ENCODE results near the gene CD22.

Gene CD22

DNA sequence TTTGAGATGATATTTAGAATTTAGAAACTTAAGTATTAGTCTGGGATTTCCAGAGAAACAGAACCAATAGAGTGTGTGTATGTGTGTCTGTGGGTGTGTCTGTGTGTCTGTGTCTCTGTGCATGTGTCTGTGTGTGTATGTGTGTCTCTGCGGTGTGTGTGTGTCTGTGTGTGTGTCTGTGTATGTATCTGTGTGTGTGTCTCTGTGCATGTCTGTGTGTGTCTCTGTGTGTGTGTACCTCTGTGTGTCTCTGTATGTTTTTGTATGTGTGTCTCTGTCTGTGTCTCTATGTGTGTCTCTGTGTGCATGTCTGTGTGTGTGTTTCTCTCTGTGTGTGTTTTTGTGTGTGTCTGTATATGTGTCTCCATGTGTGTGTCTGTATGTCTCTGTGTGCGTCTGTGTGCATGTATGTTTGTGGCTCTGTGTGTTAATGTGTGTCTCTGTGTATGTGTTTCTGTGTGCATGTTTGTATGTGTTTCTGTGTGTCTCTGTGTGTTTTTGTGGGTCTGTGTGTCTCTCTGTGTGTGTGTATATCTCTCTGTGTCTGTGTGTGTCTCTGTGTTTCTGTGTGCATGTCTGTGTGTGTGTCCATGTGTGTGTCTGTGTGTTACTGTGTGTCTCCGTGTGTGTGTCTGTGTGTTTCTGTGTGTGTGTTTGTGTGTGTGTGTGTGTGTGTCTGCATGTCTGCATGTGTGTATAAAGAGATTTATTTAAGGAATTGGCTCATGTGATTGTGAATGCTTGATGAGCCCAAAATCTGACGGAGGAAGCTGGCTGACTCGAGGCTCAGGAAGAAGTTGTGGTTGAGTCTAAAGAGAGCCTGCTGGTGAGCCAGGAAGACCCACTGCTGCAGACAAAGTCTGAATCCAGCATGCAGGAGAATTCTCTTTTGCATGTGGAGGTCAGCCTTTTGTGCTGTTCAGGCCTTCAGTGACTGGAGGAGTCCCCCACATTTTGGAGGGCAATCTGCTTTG lies 64.0 kb downstream of the CD22 start:
- no peak for DNase-seq

DNA sequence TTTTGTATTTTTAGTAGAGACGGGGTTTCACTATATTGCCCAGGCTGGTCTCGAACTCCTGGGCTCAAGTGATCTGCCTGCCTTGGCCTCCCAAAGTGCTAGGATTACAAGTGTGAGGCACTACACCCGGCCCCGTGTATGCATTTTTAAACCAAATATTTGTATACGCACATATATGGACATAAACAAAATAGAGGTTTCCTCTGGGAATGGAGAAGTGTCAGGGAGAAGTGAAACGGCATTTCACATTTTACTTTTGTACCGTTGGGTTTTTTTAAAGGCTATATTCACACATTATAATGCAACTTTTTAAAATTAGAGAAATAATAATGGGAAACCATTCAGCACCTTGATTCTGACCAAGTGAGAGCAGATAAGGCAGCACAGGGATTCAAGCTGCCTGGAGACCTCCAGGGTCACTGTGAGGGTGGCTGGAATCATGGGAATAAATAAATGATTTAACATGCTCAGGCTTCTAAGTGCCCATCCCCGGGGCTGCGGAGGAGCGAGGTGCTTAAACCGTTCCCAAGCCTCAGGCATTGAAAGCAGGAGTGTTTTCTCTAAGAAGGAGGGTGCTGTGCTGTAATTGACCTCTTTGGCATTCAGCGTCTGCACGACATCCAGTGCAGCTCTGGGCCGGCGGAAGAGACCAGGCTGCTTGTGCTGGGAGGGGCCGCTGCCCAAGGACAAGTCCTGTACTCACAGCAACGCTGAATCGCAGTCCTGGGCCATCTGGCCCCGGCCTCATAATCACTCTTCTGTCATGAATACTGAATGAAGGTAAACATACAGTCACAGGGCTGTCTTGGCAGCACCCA lies 66.6 kb downstream of the CD22 start:
- DNase-seq: no peak

DNA sequence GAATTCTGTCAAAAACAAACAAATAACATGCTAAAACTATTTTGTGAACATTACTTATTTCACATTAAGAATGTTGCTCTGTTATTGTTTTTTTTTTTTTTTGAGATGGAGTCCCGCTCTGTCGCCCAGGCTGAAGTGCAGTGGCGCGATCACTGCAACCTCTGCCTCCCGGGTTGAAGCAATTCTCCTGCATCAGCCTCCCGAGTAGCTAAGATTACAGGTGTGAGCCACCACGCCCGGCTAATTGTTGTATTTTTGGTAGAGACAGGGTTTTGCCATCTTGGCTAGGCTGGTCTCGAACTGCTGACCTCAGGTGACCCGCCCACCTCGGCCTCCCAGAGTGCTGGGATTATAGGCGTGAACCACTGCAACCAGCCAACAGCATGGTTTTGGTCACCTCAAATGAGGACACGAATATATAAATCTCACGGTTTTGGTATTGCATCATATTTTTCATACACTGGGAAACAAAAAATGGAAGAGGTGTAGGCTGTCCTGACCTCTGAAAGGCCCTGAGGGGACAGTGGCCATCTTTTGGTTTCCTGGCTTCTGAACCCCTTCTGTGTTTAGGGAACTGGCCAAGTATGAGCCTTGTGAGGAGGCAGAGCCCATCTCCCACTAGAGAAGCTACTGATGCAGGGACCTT lies 67.4 kb downstream of the CD22 start:
- DNase-seq: no peak
